Hematopoietic multipotent progenitor cell treated with erythropoietin and hydrocortisone succinate and interleukin-3 and kit ligand, for 4 days (in vitro differentiated cells): ENCODE results near the gene SLC25A52.
"Not testable (repeated sequence)": the region's sequence is repeated elsewhere in the genome, so short reads cannot be mapped to it uniquely, and the experiment has no call there.

Source experiments
- DNase-seq: peaks from one replicate; pipeline ENCODE4 v3.0.0-alpha.2; 2015

The SLC25A52 gene, protein sequence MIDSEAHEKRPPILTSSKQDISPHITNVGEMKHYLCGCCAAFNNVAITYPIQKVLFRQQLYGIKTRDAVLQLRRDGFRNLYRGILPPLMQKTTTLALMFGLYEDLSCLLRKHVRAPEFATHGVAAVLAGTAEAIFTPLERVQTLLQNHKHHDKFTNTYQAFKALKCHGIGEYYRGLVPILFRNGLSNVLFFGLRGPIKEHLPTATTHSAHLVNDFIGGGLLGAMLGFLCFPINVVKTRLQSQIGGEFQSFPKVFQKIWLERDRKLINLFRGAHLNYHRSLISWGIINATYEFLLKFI

DNA sequence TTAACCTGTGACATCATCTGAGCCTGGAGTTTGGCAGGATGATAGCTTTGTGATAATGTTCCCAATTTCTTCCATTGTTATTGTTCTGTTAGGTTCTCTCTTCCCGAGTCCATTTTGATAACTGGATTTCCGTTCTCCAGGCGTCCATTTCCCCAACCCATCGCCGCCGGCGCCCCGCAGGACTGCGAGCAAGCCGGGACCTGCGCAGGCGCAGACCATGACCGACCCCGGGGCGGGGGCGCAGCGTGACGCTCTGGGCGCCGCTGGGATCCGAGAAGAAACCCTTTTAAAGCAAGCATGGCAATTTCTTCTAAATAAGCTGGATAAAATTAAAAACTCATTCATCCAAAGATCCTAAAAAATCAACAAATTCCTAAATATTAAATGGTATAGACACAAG is at the start of gene SLC25A52:
Gene SLC25A52, minus strand, starts transcription at position 186 of the 400 bp plus-strand sequence. CDS start 219 bp downstream, outside the sequence.
- no peak for DNase-seq

DNA sequence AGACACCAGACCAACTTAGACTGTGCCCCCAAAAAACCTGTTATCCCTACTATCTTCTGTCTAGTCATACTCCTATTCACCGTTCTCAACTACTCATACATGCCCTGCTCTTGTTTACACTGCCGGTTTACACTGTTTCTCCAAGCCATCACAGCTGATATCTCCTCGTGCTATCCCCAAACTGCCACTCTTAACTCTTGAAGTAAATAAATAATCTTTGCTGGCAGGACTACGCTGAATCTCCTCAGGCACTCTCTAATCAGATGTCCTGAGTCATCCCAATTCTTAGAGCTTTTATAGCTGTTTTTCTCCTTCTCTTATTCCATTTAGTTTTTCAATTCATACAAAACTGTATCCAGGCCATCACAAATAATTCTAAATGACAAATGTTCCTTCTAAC is 48.4 kb upstream of the SLC25A52 start:
- not testable (repeated sequence) for DNase-seq

DNA sequence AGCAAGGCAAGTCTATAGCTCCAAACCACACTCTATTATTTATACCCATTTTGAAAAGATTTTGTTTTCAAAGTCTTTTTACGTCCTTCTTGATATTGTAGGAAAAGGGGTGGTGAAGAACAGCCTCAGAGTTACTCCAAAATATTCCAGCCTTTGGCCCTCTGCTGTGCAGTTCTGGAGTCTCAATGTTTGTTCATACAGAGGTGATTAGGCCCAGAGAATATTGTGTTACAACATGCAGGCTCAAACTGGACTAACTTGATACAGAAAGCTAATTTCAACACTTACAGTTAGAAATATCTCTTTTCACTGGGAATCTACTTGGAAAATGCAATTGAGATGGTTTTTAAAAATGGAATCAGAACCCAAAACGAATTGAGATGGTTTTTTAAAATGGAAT is 40.4 kb upstream of the SLC25A52 start:
- no peak for DNase-seq

DNA sequence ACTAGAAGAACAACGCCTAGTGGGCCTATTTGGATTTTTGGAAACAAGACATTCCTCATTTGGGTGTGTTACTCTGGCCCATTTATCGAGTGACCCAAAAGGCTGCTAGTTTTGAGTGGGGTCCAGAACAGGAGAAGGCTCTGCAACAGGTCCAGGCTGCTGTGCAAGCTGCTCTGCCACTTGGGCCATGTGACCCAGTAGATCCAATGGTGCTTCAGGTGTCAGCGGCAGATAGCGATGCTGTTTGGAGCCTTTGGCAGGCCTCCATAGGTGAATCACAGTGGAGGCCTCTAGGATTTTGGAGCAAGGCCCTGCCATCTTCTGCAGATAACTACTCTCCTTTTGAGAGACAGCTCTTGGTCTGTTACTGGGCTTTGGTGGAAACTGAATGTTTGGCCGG is 38.6 kb upstream of the SLC25A52 start:
- not testable (repeated sequence) for DNase-seq

DNA sequence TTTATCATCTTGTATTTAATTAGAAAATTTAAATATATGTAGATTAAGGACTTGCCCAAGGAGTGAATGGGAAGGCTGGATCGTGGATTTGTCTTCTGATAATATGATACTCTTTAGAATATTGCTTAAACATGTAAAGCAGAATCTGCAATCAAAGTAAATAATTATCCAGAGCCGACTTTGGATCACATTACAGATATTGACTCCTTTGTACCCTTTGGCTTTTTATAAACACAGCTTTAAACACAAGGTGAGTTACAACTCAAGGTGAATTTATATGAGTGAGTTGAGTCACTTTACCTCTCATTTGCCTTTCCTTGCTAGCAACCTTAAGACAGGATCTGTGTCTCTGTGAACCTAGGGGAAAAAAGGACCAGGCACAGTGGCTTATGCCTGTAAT is 37.7 kb upstream of the SLC25A52 start:
- no peak for DNase-seq

DNA sequence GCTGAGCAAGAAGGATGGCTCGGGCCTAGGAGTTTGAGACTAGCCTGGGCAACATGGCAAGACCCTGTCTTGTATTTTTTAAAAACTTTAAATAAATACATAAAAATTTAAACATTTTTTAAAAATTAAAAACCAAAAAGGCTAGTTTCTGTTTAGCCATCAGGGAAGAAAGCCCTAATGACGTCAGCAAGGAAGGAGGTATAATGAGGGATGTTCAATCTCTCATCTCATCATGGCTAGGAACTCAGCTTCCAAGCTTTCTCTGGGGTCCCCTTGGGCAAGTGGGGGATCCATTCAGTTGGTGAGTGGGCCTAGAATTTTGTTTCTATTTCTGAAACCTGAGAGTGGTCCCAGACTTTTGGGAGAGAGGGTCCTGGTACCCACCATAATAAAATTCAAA is 35.1 kb upstream of the SLC25A52 start:
- DNase-seq: no peak

DNA sequence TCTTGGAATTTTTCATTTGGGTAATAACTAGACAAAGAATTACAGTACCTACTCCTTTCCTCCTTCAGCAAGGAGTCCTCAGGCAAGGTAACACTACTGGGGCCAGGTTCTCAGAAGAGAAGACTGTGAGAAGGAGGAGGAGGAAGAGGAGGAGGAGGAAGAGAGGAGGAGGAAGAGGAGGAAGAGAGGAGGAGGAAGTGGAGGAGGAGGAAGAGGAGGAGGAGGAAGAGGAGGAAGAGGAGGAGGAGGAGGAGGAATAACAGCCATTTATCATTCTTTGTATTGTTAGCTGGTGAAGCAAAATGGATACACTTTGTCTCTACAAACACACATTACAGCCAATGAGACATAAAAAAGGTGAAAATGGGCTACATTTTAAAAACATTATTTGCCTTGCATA is 32.9 kb upstream of the SLC25A52 start:
- DNase-seq: no peak

DNA sequence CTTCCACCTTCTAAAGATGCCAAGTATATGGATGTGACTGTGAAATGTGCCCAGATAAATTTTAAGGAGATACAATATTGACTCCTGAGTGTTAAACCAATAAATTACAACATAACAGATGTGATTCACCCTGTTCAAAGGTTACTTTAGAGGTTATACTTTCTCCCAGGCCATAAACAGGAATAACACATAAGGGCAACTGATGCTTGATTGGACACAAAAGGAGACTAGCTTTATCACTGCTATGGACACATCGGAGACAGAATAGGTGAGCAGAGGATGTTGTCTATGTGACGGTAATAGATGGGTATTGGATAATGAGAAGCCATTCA is 31.9 kb upstream of the SLC25A52 start:
- no peak for DNase-seq

DNA sequence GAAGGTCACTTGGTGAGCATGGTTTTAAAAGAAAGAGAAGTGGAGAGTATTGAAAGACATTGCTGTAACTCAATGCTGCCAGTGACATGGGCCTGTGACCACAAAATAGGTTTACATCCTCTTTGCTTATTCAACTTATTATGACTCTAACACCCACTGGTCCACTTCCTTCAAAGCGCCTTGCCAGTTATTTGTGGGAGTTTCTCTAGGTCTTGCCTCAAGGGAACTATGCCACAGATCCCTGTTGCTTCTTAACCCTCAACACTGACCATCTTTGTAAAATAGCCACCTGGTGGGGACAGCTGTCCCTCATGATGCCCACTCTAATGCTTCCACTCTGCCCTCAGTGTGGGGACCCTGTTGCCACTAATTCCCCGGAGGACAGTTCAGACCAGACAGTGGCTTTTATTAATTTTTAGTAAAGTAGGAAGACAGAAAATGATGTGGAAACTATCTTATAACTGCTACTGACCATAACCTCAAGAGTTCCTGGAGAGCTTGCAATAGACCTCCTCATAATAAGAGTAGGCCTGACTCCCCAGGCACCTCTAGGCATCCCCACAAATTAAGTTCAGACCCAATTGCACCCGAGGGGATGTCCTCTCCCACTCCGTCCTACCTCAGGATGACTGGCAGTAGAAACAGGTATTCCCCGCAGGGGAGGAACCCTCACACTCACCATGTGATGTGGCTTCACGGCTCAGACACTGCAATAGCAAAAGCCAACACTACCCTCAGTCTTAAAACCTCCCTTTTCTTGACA is 31.3 kb upstream of the SLC25A52 start:
- peak; percentile 59 for DNase-seq

DNA sequence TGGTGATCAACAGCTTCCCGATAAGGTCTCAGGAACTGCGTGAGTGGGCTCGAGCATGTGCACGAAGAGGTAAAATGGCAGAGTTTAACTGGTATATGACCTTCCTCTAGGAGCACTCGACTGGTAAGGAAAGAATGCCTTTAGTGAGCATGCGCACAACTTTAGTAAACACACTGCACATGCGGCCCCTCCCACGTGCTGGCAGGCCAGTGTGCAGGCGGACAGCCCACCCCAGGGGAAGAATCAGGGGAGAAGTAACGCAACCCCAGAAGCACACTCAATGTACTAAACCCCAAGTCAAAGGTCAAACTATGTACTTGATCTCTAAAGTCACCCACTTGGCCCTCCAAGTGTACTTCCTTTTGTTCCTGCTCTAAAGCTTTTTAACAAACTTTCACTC is 28.7 kb upstream of the SLC25A52 start:
- no peak for DNase-seq

DNA sequence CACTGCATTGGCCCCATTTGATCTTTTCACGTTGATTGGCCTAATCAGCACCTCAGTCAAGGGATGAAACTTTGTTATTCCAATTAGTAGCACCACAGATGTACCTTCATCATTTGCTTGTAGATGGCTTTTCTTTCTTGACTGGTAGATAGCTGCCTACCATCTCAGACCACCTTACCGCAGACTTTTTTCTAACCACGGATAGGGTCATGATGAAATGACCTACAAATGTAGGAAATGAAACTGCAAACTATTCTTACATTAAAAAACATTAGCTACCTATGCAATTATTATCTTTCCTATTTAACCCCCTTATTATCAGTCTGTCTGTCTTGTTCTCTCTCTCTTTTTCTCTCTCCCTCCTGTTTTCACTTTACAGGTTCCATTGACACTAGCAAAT is 22.4 kb upstream of the SLC25A52 start:
- DNase-seq: no peak

DNA sequence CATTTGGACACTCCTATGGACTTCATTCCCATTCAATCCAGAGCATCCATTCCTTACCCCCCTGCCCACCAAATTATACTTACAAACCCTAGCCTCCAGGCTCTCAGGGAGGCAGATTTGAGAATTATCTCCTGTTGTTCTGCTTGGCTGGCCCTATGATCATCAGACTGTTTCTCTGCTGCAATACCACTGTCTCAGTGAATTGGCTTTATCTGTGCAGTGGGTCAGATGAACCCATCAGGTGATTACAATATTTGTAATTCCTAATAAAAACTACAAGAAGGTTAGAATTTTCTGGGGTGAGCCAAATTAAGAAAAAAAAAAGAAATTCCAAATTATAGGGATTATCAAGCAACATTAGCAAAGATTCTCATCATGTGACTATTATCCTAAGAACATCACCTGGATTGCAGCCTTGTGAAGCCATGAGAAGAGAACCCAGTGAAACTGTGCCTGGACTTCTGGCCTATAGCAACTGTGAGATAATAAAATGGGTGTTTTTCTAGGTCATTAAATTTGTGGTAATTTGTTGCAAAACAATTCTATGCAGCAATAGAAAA is 17.8 kb upstream of the SLC25A52 start:
- no peak for DNase-seq

DNA sequence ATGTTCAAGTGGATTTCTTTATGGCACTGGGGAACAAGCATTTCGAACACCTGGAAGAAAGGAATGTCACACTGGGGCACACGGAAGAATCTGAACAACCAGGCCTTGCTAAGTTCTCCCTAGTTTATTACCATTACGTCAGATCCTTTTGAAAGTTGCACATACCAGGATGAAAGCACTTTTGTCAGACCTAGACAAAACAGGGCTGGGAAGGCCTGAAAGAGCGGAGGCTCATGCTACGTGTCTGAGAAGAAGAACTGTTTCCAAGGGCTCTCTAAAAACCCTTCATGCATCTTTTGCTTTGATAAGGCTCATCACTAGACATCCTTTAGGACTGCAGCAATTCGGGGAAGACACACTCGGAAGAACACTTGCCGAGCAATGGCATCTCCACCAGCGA is 15.4 kb upstream of the SLC25A52 start:
- no peak for DNase-seq

DNA sequence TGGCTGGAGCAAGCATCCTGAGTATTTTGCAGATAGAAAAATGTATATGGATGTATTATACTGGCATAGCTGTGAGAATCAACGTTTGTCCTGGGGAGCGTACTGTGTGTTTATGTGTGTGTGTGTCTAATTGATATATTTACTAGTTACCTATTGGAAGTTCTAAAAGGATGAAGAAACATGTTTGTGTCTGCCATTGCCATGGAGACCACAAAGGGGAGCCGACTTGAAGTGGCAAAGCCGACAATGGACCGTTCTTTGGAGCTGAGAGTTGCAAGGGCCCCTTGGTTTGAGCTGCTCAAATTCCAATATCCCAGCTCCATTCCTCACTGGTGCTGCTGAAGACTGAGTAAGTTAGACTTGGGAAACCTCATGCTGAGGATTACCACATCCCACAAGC is 14.3 kb upstream of the SLC25A52 start:
- no peak for DNase-seq

DNA sequence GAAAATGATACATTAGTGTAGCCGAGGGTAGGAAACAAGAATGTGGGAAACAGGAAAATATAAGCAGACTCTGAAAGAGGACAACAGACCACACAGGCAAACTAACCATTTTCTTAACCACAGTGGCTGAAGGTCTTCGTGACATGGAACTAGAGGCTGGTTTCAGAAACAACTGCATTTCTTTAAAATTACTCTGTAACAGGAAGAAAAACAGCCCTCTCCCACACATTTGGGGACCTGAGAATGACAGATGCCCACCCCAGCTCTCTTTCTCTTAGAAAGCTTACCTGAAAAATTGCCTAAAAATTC is 13.8 kb upstream of the SLC25A52 start:
- DNase-seq: no peak

DNA sequence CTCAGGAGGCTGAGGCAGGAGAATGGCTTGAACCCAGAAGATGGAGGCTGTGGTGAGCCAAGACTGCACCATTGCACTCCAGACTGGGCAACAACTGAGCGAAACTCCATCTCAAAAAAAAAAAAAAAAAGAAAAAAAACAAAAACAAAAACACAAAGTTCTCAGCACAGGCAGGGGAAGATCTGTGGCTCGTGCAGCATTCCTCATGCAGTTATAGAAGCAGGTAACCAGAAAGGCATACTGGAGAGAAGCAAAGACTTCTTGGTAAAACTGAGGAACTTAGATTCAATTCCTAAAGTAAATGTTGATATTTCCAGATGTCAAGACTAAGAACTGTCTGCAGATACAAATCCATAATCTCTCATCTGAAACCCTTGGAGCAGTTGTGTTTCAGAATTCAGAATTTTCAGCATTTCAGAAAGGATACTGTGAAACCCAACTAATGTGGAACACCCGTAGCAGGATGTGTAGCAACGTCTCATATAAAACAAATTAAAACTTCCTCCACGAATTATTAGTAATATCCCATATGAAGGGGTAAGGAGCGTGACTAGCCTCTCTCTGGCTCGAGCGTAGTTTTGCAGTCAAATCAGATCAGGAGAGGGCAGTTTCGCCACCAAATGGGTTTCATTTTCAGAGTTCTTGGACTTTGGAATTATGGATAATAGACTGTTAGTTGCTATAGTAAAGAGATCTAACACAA is 13.2 kb upstream of the SLC25A52 start:
- DNase-seq: no peak

DNA sequence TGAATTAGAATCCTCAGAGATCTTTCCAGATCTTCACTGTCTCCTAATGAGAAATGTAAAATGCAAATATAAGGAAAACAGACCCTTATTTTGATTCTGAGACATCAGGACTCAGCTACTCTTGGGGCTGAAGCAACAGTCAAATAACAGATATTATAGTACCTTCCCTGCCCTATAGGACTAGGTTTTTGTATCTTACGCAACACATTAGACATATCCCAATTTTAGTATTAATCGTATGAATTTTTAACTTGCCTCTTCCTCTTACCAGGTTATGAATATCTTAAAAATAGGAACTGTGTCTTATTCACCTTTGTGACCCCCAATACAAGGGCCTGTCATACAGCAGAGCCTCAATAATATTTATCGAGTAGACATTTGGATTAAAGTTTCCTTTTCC is 12.0 kb upstream of the SLC25A52 start:
- no peak for DNase-seq

DNA sequence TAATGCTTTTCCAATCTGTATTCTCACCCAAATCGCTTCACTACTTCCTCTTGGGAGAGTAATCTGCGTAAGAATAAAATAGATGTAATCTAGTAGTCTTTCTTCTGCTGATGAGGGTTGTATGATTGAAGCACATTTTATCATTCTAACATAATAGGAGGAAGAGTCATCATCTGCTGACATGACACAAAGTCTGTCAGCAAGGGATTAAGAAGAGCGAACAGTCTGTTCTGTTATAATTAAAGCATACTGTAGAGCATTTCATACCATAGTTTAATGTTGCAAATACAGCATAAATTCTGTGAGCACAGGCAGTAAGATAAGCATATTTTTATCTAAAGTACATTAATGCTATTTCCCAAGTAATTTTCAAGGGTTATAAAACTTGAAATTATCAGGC is 10.4 kb downstream of the SLC25A52 start:
- no peak for DNase-seq

DNA sequence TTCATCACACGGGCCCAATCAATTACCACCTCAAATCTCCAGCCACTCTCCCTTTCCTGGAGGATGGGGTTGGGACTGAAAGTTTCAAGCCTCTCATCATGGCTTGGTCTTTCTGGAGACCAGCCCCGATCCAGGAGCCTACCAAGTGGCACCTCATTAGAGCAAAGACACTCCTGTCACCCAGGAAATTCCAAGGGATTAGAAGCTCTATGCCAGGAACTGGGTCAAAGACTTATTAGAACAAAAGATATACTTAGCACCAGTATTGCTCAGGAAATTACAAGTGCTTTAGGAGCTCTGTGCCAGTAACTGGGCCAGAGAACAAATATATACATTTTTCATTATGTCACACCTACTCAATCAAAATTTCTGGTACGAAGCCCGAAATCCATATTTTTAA is 14.3 kb downstream of the SLC25A52 start:
- no peak for DNase-seq

DNA sequence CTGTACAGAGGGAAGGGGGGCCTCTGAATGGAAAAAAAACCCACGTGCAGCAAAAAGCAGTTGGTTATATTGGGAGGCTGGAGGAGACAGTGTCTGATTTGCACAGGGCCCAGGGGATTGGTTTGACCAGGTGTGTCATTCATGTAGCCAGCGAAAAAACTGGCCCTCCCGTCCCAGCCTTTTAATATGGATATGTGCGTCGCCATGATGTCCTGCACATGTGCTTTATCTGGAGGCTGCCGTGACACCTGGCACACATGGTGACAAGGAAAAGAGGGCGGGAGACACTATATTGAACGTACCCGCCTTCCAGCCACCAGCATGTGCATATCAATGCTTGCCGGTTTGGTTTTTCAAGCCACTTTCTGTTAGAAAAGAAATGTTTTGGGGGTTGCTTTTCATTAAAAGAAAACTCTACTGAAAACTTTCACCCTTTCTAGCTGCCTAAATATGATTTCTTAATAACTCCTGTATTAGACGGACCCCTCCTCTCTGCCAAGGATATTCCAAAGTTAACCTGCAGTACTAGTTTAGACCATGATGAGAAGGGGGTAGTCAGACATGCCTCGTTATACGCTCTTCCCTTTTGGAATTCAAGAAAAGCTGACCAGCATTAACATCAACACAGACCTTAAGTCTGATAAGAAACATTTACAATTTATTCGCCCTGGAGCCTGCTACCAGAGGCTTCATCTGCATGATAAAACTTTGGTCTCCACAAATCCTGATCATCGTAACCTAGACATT is 16.2 kb downstream of the SLC25A52 start:
- no peak for DNase-seq

DNA sequence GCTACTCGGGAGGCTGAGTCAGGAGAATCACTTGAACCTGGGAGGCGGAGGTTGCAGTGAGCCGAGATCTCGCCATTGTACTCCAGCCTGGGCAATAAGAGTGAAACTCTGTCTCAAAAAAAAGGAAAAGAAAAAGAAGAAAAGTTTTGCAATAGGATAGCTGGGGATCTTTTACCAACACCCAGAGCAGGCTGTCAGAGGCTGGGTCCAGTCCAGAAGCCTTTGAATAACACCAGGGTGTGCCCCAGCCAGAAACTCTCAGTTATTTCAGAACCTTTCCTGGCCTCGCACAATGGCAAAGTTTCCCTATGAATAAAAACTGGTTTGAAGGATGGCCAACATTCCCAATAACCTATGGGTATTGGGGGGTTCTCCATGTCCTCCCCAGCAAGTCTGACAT is 17.1 kb downstream of the SLC25A52 start:
- not testable (repeated sequence) for DNase-seq

DNA sequence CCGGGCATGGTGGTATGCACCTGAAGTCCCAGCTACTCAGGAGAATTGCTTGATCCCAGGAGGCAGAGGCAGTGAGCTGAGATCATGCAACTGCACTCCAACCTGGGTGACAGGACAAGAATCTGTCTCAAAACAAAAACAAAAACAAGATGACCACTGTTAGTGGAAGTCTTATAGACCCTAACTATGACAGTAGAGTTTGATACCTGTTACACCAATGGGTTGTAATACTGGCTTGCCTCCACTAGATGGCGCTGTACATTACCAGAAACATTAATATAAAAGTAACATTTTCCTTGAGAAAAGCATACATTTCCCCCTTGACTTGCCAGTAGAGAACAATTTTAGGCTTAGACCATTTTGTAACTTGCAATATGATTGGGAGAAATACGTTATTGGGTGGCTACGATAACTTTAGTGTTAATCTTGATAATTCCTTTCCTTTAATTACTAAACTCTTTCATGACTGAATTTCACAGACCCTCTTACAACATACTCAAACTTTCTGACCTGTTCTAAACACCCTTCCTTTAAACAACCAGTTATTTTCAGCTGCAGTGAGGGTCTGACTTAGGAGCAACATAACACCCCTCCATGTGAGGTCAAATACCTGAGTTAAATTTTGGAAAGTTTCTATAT is 19.5 kb downstream of the SLC25A52 start:
- peak; percentile 78 for DNase-seq

DNA sequence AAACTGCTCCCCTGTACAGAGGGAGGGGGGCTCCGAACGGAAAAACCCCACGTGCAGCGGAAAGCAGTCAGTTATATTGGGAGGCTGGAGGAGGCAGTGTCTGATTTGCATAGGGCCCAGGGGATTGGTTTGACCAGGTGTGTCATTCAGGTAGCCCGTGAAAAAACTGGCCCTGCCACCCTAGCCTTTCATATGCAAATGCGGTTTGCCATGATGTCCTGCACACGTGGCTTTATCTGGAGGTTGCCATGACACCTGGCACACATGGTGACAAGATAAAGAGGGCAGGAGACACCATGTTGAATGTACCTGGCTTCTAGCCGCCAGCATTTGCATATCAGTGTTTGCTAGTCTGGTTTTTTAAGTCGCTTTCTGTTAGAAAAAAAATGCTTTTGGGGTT is 20.5 kb downstream of the SLC25A52 start:
- DNase-seq: no peak
